Liver (tissue), 9 donors: ENCODE data around the gene TTLL7. TPM values are rescaled to one million over a fixed set of nuclear protein-coding genes. Genes with fewer than 3 reads are reported as not detected.

Experiments
- DNase-seq: peaks from one replicate; pipeline ENCODE4 v3.0.0-alpha.2; 2017; ENCODE audit warnings: low spot score
- H3K27ac ChIP-seq, 2 donors: one replicate each; pipeline ENCODE4 v1.7.0; 2013; ENCODE audit warnings: inconsistent platforms in 2 of 2, low read length in 2 of 2, control low read depth in 1 of 2, low read depth in 1 of 2, mild to moderate bottlenecking in 1 of 2
- H3K27me3 ChIP-seq, 4 donors: one replicate each; pipeline versions ENCODE4 v1.6.1 to v1.7.0; 2013; ENCODE audit warnings: low read length in 3 of 4, inconsistent platforms in 1 of 4, mild to moderate bottlenecking in 1 of 4, moderate library complexity in 1 of 4; ENCODE audit not compliant: control insufficient read depth in 4 of 4, insufficient read depth in 4 of 4
- H3K36me3 ChIP-seq, 4 donors: one replicate each; pipeline versions ENCODE4 v1.6.1 to v1.7.0; 2013; ENCODE audit warnings: low read length in 3 of 4, mild to moderate bottlenecking in 3 of 4, low read depth in 1 of 4, moderate library complexity in 1 of 4; ENCODE audit not compliant: control insufficient read depth in 4 of 4, insufficient read depth in 3 of 4
- H3K4me1 ChIP-seq, 4 donors: one replicate each; pipeline versions ENCODE4 v1.6.1 to v1.7.0; 2013; ENCODE audit warnings: low read length in 3 of 4, mild to moderate bottlenecking in 3 of 4, moderate library complexity in 1 of 4; ENCODE audit not compliant: control insufficient read depth in 4 of 4, insufficient read depth in 4 of 4
- H3K4me3 ChIP-seq, 3 donors: one replicate each; pipeline versions ENCODE4 v1.6.1 to v1.7.0; 2013; ENCODE audit warnings: low read length in 3 of 3, control low read depth in 1 of 3, low read depth in 1 of 3, mild to moderate bottlenecking in 1 of 3
- H3K9ac ChIP-seq, 2 donors: one replicate each; pipeline ENCODE4 v1.7.0; 2013; ENCODE audit warnings: low read length in 2 of 2, mild to moderate bottlenecking in 2 of 2, moderate library complexity in 2 of 2, control low read depth in 1 of 2, low read depth in 1 of 2
- H3K9me3 ChIP-seq, 4 donors: one replicate each; pipeline versions ENCODE4 v1.6.1 to v1.7.0; 2013; ENCODE audit warnings: low read length in 3 of 4; ENCODE audit not compliant: control insufficient read depth in 4 of 4
- ATF3 ChIP-seq: IDR thresholded peaks from 2 replicates; pipeline ENCODE4 v1.6.1; 2016; ENCODE audit warnings: antibody characterized with exemption
- EGR1 ChIP-seq, 2 donors: IDR thresholded peaks; 2 replicates each; pipeline ENCODE4 v1.6.1; 2016 to 2018; ENCODE audit warnings: antibody characterized with exemption in 2 of 2, low read depth in 2 of 2
- FOXA1 ChIP-seq: IDR thresholded peaks from 2 replicates; pipeline ENCODE4 v1.6.1; 2016; ENCODE audit warnings: antibody characterized with exemption
- FOXA2 ChIP-seq: IDR thresholded peaks from 2 replicates; pipeline ENCODE4 v1.6.1; 2016; ENCODE audit warnings: antibody characterized with exemption
- GABPA ChIP-seq, 2 donors: IDR thresholded peaks in 1 of 2; conservative IDR thresholded peaks in 1 of 2; 2 replicates each; pipeline ENCODE4 v1.6.1; 2016; ENCODE audit warnings: antibody characterized with exemption in 2 of 2, mild to moderate bottlenecking in 1 of 2, moderate library complexity in 1 of 2
- HNF4G ChIP-seq: IDR thresholded peaks from 2 replicates; pipeline ENCODE4 v1.6.1; 2016; ENCODE audit warnings: antibody characterized with exemption
- JUND ChIP-seq, 2 donors: IDR thresholded peaks; 2 replicates each; pipeline ENCODE4 v1.6.1; 2016; ENCODE audit warnings: antibody characterized with exemption in 2 of 2
- NR2F2 ChIP-seq: IDR thresholded peaks from 2 replicates; pipeline ENCODE4 v1.6.1; 2016; ENCODE audit warnings: antibody characterized with exemption
- RAD21 ChIP-seq, 2 donors: IDR thresholded peaks; 2 replicates each; pipeline ENCODE4 v1.6.1; 2016; ENCODE audit warnings: antibody characterized with exemption in 2 of 2, mild to moderate bottlenecking in 2 of 2
- RXRA ChIP-seq, 2 donors: IDR thresholded peaks; 2 replicates each; pipeline ENCODE4 v1.6.1; 2017 to 2018; ENCODE audit warnings: antibody characterized with exemption in 2 of 2, mild to moderate bottlenecking in 1 of 2
- SP1 ChIP-seq: IDR thresholded peaks from 2 replicates; pipeline ENCODE4 v1.6.1; 2018; ENCODE audit warnings: antibody characterized with exemption, mild to moderate bottlenecking
- TAF1 ChIP-seq: conservative IDR thresholded peaks from 2 replicates; pipeline ENCODE4 v1.6.1; 2016; ENCODE audit warnings: antibody characterized with exemption, mild to moderate bottlenecking
- YY1 ChIP-seq: IDR thresholded peaks from 2 replicates; pipeline ENCODE4 v1.6.1; 2016; ENCODE audit warnings: antibody characterized with exemption, mild to moderate bottlenecking
- ZBTB33 ChIP-seq: IDR thresholded peaks from 2 replicates; pipeline ENCODE4 v1.6.1; 2016; ENCODE audit warnings: antibody characterized with exemption
- WGBS: extraction: QIAGEN DNeasy Blood & Tissue Kit; methylation state at CpG from one replicate; pipeline ENCODE4 v1.1.7; 2013; 5-methylcytosine and 5-hydroxymethylcytosine counted together
- polyA plus RNA-seq, 2 donors: library from polyadenylated mRNA; stranded (reverse) in 1 of 2; unstranded in 1 of 2; fragments of 200-250 nt in 1 of 2; fragments of >200 nt in 1 of 2; fragmentation: Nextera tagmentation in 1 of 2; extraction: Ambion mirVana in 1 of 2; gene quantifications; one replicate each; pipeline versions ENCODE4 v1.2.1 to v1.2.3, GENCODE V29; 2013 to 2015
- total RNA-seq, 2 donors: library from RNA; depleted of rRNA; stranded (reverse); fragments of >200 nt; gene quantifications; one replicate each; pipeline ENCODE4 v1.2.3, GENCODE V29; 2014
- TF ChIP-seq, protein P1 (sequence below): IDR thresholded peaks from 2 replicates; pipeline ENCODE4 v1.6.1; 2016; ENCODE audit warnings: antibody characterized with exemption, mild to moderate bottlenecking
- TF ChIP-seq, protein P2 (sequence below): IDR thresholded peaks from 2 replicates; pipeline ENCODE4 v1.6.1; 2016; ENCODE audit warnings: antibody characterized with exemption
- TF ChIP-seq, protein P3 (sequence below): fragments of 150-350 bp; IDR thresholded peaks from 2 replicates; pipeline ENCODE4 v1.5.1; 2017; ENCODE audit warnings: improper control_type of control experiment, low read depth, low read length; ENCODE audit not compliant: missing input control
- donor health status: healthy.
- donor health status: healthy.
- donor health status: healthy.
- donor health status: healthy.
- donor health status: healthy.

The TTLL7 gene
- total and polyA plus RNA-seq, 4 donors = 1.1 to 6.0 (median 1.9) TPM

GRCh38 chr1:83932693-83933092, 66.2 kb downstream of the TTLL7 start:
- Histone ChIP-seq H3K4me1 (peaks cover 0 to 3% (median under 1%) of the 10 kb centered on the region in 4 donors), H3K9ac (no peak overlapping the region), H3K27ac (no peak overlapping the region), H3K4me3 (no peak overlapping the region), H3K9me3 (no peaks in the 10 kb centered on the region), H3K27me3 (no peaks in the 10 kb centered on the region), H3K36me3 (no peaks in the 10 kb centered on the region)
- TF ChIP-seq EGR1 (IDR thresholded peaks at IDR 0.05; ENCODE audit: low read depth in 2 of 2) (no peak), FOXA2 (no peak), NR2F2 (no peak), HNF4G (no peak)
- TF ChIP-seq, protein P1, sequence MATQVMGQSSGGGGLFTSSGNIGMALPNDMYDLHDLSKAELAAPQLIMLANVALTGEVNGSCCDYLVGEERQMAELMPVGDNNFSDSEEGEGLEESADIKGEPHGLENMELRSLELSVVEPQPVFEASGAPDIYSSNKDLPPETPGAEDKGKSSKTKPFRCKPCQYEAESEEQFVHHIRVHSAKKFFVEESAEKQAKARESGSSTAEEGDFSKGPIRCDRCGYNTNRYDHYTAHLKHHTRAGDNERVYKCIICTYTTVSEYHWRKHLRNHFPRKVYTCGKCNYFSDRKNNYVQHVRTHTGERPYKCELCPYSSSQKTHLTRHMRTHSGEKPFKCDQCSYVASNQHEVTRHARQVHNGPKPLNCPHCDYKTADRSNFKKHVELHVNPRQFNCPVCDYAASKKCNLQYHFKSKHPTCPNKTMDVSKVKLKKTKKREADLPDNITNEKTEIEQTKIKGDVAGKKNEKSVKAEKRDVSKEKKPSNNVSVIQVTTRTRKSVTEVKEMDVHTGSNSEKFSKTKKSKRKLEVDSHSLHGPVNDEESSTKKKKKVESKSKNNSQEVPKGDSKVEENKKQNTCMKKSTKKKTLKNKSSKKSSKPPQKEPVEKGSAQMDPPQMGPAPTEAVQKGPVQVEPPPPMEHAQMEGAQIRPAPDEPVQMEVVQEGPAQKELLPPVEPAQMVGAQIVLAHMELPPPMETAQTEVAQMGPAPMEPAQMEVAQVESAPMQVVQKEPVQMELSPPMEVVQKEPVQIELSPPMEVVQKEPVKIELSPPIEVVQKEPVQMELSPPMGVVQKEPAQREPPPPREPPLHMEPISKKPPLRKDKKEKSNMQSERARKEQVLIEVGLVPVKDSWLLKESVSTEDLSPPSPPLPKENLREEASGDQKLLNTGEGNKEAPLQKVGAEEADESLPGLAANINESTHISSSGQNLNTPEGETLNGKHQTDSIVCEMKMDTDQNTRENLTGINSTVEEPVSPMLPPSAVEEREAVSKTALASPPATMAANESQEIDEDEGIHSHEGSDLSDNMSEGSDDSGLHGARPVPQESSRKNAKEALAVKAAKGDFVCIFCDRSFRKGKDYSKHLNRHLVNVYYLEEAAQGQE = no peak
- DNase-seq = no peak
- WGBS = 91% methylated on average over 4 of the region's 4 CpGs

GRCh38 chr1:83932281-83932680, 66.7 kb downstream of the TTLL7 start:
- Histone ChIP-seq H3K27me3 (no peaks in the 10 kb centered on the region), H3K27ac (no peak overlapping the region), H3K36me3 (no peaks in the 10 kb centered on the region), H3K9ac (no peak overlapping the region), H3K4me3 (no peak overlapping the region), H3K4me1 (peaks cover 0 to 3% (median under 1%) of the 10 kb centered on the region in 4 donors), H3K9me3 (no peaks in the 10 kb centered on the region)
- 77% methylated on average over 4 of the region's 4 CpGs for WGBS
- DNase-seq = no peak
- no peak for TF ChIP-seq HNF4G
- no peak for TF ChIP-seq NR2F2
- TF ChIP-seq, protein P2, sequence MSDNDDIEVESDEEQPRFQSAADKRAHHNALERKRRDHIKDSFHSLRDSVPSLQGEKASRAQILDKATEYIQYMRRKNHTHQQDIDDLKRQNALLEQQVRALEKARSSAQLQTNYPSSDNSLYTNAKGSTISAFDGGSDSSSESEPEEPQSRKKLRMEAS = no peak
- TF ChIP-seq, protein P3, sequence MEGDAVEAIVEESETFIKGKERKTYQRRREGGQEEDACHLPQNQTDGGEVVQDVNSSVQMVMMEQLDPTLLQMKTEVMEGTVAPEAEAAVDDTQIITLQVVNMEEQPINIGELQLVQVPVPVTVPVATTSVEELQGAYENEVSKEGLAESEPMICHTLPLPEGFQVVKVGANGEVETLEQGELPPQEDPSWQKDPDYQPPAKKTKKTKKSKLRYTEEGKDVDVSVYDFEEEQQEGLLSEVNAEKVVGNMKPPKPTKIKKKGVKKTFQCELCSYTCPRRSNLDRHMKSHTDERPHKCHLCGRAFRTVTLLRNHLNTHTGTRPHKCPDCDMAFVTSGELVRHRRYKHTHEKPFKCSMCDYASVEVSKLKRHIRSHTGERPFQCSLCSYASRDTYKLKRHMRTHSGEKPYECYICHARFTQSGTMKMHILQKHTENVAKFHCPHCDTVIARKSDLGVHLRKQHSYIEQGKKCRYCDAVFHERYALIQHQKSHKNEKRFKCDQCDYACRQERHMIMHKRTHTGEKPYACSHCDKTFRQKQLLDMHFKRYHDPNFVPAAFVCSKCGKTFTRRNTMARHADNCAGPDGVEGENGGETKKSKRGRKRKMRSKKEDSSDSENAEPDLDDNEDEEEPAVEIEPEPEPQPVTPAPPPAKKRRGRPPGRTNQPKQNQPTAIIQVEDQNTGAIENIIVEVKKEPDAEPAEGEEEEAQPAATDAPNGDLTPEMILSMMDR = no peak
- TF ChIP-seq JUND (IDR thresholded peaks at IDR 0.05) = no peak
- TF ChIP-seq FOXA2 = no peak
- no peak for TF ChIP-seq GABPA (IDR thresholded peaks at IDR 0.05 in 1 of 2, conservative IDR thresholded peaks at IDR 0.05 in 1 of 2)
- TF ChIP-seq TAF1 = no peak
- no peak for TF ChIP-seq YY1
- TF ChIP-seq ATF3 = no peak
- TF ChIP-seq ZBTB33 = no peak
- TF ChIP-seq, protein P1 = no peak
- no peak for TF ChIP-seq FOXA1
- no peak for TF ChIP-seq RAD21 (IDR thresholded peaks at IDR 0.05)
- TF ChIP-seq EGR1 (IDR thresholded peaks at IDR 0.05; ENCODE audit: low read depth in 2 of 2) = no peak
- TF ChIP-seq SP1 = no peak
- no peak for TF ChIP-seq RXRA (IDR thresholded peaks at IDR 0.05)
